GM19193 (cell line): ENCODE data around the gene MLF1.

ENCODE experiments used
- POLR2A ChIP-seq: IDR thresholded peaks from 4 replicates; pipeline ENCODE4 v1.6.1; 2011; ENCODE audit not compliant: insufficient read depth, insufficient read length; ENCODE audit errors: extremely low read depth

MLF1 gene, protein sequence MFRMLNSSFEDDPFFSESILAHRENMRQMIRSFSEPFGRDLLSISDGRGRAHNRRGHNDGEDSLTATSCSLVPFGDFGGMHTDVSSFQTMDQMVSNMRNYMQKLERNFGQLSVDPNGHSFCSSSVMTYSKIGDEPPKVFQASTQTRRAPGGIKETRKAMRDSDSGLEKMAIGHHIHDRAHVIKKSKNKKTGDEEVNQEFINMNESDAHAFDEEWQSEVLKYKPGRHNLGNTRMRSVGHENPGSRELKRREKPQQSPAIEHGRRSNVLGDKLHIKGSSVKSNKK

DNA sequence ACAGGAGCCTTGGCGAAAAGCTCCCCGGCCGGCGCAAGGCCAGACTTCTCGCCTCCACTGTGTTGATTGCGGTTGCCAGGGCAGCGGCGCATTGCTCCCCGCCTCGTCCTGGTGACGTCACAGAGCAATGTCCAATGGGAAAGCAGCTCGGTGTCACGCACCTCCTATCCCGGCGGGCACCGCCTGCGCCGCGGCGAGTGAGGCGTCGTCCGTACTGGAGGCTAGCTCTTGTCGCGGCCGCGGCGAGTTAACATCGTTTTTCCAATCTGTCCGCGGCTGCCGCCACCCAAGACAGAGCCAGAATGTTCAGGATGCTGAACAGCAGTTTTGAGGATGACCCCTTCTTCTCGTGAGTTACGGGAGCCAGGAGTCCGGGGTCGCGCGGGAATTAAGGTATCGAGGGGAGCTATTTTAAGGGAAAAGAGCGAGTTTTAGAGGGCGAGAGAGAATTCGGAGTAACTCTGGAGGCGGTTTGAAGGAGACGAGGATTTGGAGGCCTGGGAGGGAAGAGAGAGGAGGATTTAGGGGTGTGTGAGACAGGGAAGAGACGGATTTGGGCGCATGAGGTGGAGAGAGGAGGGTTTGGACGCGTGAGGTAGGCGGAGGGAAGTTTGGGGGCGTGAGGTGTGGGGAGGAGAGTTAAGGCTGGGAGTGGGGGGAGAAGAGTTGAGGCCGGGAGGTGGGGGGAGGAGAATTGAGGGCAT lies at the start of gene MLF1:
TSS of gene MLF1 (plus strand) at position 196 of the 704 bp plus-strand sequence. CDS start at position 303, 107 bp downstream.
- TF ChIP-seq POLR2A: no peak

DNA sequence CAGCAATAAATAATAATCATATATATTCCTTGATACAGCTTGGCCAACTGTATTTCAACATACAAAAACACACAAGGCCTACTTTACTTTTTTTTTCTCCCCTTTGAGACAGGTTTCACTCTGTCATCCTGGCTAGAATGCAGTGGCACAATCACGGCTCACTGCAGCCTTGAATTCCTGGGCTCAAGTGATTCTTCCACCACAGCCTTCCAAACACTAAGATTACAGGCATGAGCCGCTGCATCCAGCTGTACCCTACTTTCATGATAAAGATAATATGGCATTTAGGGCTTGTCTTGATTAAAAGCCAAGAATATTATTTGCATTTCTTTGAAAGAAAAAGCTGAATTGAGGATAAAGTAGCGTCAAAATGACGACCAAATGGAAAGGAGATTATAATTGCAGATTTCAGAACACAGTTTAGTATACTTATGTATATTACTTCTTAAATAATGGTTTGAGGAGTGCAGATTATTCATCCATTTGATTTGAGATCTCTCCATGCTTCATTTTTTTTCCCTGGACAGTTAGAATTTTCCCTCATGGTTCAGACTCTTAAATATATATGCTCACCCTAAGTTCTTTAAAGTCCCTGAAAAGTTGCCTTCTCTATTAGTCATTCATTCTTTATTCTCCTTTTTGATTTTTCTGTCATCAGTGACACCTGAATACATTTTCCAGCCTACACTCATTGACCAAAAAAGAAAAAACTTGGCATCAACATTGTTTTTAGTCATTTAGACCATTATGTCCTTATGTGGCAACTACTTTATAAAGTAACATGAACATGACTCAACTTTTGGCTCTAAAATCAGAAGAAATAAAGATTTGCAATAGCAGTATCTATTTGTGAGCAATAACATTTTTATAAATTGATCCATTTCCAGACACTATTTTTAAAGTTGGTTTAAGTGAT lies 48.5 kb upstream of the MLF1 start:
- TF ChIP-seq POLR2A: no peak

DNA sequence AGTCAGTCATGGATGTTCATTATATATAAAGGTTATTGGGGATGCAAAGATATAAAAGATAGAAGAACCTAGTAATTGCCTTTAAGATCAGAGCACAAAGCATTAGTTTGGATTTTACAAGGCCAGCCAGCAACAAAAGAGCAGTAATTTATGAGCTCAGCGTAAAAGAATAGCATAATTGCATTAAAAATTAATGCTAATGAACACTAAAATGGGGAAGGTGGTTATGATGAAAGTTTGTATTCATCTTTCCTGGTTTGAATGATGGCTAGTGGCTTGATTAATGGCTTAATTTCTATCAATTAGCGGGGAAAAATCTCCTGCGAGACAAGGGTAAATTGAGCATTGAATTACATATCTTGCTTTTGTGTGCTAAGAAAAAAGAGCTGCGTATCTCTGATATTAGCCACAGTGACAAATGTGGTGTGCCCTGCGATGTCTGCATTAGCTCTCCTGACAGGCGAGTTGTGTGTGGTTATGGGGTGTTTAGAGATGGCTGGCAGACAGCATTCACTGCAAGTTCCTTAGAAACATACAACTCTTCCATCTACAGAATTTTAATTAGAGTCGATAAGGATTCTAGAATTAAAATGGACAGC lies 42.8 kb upstream of the MLF1 start:
- TF ChIP-seq POLR2A: no peak

DNA sequence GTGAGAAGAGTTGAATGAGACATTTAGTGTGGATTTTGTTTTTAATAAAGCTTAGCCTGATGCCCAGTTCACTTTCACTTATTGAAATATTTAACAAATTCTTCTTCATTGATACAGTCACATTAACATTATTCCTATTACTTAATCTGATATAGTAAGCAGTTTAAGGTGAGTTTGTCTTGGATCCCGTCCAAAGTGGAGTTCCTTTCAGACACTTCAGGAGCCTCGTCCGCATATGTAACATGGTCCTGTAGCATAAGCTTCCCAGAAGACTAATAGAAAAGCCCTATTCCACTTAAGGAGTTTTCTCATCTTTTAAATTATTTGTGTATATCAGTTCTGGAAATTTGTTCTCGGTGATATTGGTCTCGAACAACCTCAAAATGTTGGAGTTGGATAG lies 39.7 kb upstream of the MLF1 start:
- no peak for TF ChIP-seq POLR2A

DNA sequence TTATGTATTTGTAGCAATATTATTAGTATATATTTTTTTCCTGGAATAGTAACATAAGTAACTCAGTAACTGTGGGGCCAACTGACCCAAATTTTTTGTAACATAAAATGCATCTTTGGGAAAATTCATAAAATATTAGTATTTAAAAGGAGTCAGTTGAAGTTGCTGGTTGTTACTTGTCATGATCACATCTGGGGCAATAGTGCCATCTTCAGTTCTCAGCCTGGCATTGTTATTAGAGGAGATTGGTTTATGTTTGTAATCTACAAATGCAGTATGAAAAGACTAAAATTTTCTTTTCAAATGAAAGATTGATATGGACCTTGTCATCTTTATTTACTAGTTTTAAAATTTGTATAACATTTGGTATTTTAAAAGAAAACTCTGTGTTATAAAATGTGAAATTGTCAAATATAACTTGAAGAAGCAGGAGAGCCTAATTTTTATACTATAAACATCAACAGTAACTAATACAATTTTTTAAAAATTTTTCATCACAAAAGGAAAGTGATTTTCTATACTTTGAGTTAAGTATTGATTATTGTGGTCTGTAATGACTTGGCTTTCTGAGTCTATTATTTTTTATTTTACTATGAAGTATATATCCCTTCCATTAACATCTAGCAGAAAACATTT lies 38.8 kb upstream of the MLF1 start:
- no peak for TF ChIP-seq POLR2A

DNA sequence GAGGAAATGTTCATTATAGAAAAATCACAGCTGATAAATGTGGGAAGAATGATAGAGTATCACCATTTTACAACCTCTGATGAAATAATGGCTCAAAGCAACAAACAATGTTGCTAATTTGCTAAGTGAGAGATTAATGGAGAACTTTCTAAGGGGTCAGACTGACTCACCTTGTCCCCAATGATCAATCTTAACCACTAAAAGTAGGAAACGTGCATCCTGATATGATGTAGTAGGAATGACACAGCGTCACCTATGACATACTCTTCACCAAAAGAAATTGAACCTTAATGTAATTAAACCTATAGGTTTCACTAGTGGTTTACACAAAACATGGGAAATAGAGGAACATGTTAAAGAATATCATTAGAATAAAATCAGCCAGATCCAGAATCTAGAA lies 35.1 kb upstream of the MLF1 start:
- no peak for TF ChIP-seq POLR2A

DNA sequence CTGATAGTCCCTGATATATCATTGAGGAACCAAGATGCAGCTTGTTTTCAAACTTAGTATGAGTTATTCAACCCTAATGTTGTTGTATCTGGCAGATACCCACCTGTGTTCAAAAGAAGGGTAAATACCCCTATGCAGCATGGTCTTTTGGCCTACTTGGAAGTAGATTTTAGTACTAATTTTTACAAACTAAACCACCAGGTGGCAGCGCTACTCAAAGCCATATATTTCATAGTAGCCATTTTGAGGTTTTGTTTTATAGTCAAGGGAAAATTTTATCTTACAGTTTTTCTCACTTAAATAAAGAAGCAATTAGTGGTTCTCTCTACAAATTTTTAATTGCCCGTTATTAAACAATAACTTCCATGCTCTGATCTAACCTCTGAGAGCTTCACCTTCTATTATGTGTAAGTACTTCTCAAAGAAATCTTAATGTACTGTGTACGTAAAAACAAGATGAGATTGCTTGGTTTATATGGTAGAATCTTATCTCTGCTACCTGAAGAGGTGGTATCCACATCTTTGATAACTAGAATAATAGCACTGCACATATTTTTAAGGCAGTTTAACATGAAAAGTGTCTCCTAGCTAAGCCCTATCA lies 31.5 kb upstream of the MLF1 start:
- no peak for TF ChIP-seq POLR2A

DNA sequence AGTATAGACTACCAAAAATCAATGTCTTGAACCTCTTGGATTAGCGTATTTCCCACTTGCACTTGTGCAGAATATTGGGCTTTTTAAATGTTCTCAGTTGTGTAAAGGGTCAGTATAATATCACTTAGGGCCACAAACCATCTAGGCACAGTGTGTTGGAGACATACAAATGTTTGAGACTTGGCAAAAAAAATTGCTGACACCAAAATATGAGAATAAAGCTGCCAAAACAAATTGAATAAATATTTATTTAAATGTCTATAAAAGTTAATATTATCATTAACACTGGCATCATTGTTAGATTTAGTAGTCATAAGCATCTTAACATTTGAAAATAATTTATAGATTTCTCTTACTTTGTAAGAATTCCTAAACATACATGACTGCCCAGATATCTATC lies 30.9 kb upstream of the MLF1 start:
- TF ChIP-seq POLR2A: no peak

DNA sequence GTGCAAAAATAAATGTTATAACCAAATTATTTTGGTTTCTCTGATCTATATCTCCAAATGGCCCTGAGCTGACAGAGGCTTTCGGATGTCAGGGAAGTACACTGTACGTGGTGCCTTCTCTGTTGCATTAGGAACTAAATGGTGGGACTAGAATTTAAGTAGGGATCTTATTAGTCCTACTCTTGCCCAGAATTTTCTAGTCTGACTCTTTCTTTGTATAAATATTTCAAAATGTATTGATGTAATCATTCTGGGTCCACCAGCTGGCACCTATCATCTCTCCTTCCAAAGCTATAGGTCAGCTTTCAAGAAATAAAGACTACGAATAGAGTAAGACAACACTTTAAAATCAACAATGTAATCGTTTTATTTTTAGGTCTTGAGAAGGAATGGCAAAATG lies 22.3 kb upstream of the MLF1 start:
- no peak for TF ChIP-seq POLR2A

DNA sequence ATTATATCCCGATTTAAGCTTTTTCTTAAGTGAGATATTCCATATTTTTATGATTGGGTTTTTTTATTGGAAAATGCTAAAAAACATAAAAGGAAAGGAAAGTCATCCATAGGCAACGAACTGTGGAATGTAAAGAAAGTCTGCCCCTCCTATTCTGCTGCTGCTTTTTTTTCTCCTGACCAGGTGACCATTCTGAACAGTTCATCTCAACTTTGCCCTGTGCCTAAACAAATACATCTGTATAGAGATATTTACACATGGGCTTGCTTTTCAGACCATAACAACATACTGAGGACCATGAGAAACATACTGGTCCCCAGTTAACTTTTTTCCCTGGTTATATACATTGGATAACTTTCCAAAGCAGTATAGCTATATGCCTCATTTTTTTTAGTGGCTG lies 18.9 kb upstream of the MLF1 start:
- TF ChIP-seq POLR2A: no peak

DNA sequence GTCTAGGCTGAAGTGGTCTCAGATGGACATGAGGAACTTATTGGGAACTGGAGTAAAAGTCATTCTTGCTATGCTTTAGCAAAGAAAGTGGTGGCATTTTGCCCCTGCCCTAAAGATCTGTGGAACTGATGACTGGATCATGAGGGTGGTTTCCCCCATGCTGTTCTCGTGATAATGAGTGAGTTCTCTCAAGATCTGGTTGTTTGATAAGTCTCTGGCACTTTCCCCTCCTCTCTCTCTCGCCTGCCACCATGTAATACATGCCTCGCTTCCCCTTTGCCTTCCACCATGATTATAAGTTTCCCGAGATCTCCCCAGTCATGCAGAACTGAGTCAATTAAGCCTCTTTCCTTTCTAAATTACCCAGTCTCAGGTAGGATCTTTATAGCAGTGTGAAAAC lies 11.5 kb upstream of the MLF1 start:
- TF ChIP-seq POLR2A: no peak

DNA sequence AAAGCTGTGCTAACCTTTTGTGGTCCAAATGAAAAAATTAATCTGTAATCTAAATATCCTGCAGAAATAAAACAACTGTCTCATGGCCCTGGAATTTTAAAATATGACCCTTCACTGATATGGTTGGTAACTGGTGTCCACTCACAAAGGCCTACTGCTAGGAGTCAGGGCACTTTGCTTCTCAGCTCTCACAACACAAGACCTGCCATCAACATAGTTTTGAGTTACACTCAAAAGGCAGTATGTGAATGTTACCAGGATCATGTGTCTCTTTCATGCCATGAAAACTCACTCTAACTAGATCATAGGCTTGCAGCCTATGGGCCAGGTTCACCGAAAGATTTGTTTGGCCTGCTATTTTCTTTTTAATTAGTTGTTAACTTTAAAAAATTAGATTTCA lies 10.0 kb upstream of the MLF1 start:
- TF ChIP-seq POLR2A: no peak

DNA sequence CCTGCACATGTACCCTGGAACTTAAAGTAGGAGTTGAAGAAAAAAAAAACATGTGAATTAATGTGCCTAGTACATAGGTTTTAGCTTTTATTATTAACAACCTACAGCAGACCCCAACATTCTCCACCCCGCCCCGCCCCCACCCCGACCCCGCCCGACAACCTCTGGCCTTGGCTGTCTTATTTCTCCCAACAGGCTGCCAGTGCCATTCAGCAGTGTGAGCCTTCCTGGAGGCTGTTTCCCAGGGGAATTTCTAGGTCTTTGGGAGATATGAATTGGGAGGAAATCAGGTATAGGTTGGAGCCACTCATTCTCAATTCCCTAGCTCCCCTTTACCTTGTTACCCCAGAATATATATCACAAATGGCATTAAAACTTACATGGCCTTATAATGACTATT lies 8.3 kb upstream of the MLF1 start:
- no peak for TF ChIP-seq POLR2A

DNA sequence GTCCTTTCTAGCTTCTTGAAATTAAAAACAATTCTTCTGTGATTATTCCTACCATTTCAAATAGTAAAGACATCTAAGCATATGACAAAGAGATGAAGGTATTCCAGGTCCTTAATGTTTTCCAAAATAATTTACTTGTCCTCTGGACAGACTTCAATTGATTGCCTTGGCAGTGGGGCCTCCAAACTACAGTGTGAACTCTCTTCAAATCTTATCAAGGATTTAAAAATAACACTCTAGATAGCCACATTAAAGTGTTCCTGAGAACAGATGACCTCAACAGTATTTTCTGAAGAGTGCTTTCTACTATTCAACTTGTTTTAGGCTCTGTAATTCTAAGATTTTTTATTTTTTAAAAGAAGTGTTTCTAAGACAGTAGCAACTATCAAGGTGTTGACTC lies 7.9 kb upstream of the MLF1 start:
- TF ChIP-seq POLR2A: no peak
